Mesenteric fat pad (tissue), 1 donor: ENCODE results near the gene PNLIPRP2. TPM values are rescaled to one million over a fixed set of nuclear protein-coding genes. Genes with fewer than 3 reads are reported as not detected.
A peak's percentile ranks its signal among the peaks of the same experiment; 100 is the strongest.

ENCODE experiments used
- DNase-seq: peaks from one replicate; pipeline ENCODE4 v3.0.0-alpha.2; 2020; ENCODE audit warnings: low spot score
- total RNA-seq: library from RNA; stranded (reverse); fragmentation: NEBNext Ultra II Directional; extraction: Animal tissue kit (Norgen Biotek cat#: 25700); gene quantifications from one replicate; pipeline ENCODE4 v1.2.1, GENCODE V29; 2021
- donor health status: DM: yes; HTN: yes; CAD: no.

Gene PNLIPRP2
- total RNA-seq, 1 donor from 2014 or later = 1.1 TPM

- no peak for DNase-seq
Observed at GRCh38 chr10:116654816-116655215, 34.1 kb downstream of the PNLIPRP2 start.

GRCh38 chr10:116655568-116655967 is 34.8 kb downstream of the PNLIPRP2 start:
- no peak for DNase-seq

- DNase-seq = no peak
Observed at GRCh38 chr10:116656044-116656443, 35.3 kb downstream of the PNLIPRP2 start.

- DNase-seq = no peak
Observed at GRCh38 chr10:116657863-116658551, 37.3 kb downstream of the PNLIPRP2 start.

GRCh38 chr10:116659049-116659670 is 38.4 kb downstream of the PNLIPRP2 start:
- no peak for DNase-seq

- no peak for DNase-seq
Observed at GRCh38 chr10:116660860-116661259, 40.1 kb downstream of the PNLIPRP2 start.

- DNase-seq = no peak
Observed at GRCh38 chr10:116663342-116663741, 42.6 kb downstream of the PNLIPRP2 start.

GRCh38 chr10:116664631-116665030 is 43.9 kb downstream of the PNLIPRP2 start:
- no peak for DNase-seq

GRCh38 chr10:116665541-116666125 is 44.9 kb downstream of the PNLIPRP2 start:
- no peak for DNase-seq

- no peak for DNase-seq
Observed at GRCh38 chr10:116667484-116667883, 46.7 kb downstream of the PNLIPRP2 start.

GRCh38 chr10:116668018-116668417 is 47.3 kb downstream of the PNLIPRP2 start:
- DNase-seq = no peak

GRCh38 chr10:116668446-116668845 is 47.7 kb downstream of the PNLIPRP2 start:
- DNase-seq = no peak

- no peak for DNase-seq
Observed at GRCh38 chr10:116669080-116669479, 48.3 kb downstream of the PNLIPRP2 start.

GRCh38 chr10:116669832-116670644 is 49.3 kb downstream of the PNLIPRP2 start:
- DNase-seq = peak; percentile 81

- peak; percentile 71 for DNase-seq
Observed at GRCh38 chr10:116670706-116671105, 50.0 kb downstream of the PNLIPRP2 start.

GRCh38 chr10:116671274-116671926 is 50.6 kb downstream of the PNLIPRP2 start:
- DNase-seq = no peak

- DNase-seq = no peak
Observed at GRCh38 chr10:116672891-116673290, 52.1 kb downstream of the PNLIPRP2 start.

GRCh38 chr10:116673866-116674265 is 53.1 kb downstream of the PNLIPRP2 start:
- no peak for DNase-seq

GRCh38 chr10:116674901-116675423 is 54.2 kb downstream of the PNLIPRP2 start:
- peak; percentile 84 for DNase-seq

GRCh38 chr10:116676118-116676517 is 55.4 kb downstream of the PNLIPRP2 start:
- DNase-seq = peak; percentile 71

- DNase-seq = no peak
Observed at GRCh38 chr10:116676633-116677032, 55.9 kb downstream of the PNLIPRP2 start.
